HG03571 (cell line): Measurements from ENCODE around the gene CEP78.

Source experiments
- ATAC-seq: cut with Tn5 transposase; IDR thresholded peaks from one replicate; pipeline ENCODE4 v1.9.1; 2021; ENCODE audit not compliant: unreplicated experiment

The CEP78 gene

DNA sequence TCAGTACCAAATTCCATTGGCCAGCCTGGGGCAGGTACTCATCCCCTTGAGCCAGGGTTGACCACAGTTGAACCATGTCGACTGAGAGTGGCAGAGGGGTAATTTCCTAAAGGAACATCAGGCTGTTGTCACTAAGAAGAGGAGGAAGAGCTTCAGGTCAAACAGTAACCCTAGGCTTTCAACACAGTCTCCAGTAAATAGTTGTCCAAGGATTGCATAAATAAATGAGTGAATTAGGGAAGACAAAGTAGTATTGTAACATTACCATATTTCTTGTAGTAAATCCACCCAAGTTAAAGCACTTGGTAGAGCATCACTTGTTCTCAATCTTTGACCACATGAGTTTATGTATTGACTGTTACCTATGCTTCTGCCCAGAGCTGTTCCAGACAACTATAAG lies 68.5 kb downstream of the CEP78 start:
- no peak for ATAC-seq

DNA sequence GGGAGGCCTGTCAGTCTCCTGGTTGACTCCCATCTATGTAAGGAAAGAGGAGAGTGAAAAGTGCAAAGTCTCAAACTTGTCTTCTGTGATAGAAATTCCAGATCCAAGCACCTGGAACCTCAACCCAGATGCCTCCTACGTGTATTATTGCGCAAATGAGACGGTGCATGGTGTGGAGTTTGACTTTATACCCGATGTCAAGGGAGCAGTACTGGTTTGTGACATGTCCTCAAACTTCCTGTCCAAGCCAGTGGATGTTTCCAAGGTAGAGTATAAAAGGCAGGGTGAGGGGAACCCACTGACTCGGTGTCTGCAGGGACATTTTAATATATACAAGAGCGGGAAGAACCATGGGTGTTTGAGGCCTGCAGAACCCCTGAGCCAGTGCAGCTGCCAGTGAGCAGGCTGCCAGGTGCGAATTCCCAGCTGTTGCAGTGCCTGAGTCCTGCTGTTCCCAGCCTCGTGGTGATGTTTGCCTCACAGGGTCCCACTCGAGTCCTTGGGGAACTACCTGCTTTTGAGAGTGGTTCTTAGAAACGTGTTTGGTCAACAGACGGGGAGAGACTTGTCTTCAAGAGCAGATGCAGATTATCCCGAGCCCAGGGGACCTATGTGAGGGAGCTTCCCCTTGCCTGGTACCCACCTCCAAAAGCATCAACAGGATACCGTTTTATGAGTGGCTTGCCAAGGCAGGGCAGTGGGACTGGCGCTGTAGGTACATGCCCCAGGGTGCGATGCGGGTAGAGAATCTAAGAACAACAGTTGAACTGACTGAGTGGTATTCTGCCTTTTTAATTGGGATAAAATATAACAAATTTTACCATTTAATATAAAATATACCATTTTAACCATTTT lies 70.6 kb downstream of the CEP78 start:
- no peak for ATAC-seq

DNA sequence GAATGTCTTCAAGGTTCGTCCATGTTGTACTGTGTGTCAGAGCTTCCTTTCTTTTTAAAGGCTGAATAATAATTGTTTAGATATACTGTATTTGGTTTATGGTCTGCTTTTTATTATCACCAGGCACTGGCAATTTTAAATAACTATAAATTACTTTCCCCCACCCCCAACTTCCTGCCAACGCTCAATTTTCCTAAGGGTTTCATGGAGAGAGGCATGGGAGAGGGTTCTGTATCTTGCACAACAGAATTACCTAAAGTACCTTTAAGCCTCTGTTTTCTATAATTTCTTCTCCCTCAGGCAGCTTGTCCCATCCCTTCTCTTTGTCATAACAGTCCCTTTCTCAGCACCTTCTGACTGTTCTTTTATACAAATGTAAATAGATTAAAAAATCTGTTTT lies 71.5 kb downstream of the CEP78 start:
- no peak for ATAC-seq

DNA sequence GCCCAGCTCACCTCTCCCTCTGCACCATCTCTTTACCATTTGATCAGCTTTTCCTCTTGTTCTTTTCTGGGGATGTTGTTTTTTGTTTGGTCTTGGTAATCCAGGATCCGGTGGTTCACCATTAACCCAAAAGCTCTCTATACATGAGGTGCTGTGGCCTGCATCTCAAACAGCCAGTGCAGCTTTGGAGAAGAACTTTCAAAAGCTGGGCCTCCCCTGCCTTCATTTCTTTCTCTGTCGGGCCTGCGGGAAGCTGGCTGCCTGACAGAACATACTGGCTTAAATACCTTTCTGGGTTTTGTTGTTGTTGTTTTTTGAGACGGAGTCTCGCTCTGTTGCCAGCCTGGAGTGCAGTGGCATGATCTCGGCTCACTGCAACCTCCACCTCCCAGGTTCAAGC lies 73.2 kb downstream of the CEP78 start:
- ATAC-seq, result no peak

DNA sequence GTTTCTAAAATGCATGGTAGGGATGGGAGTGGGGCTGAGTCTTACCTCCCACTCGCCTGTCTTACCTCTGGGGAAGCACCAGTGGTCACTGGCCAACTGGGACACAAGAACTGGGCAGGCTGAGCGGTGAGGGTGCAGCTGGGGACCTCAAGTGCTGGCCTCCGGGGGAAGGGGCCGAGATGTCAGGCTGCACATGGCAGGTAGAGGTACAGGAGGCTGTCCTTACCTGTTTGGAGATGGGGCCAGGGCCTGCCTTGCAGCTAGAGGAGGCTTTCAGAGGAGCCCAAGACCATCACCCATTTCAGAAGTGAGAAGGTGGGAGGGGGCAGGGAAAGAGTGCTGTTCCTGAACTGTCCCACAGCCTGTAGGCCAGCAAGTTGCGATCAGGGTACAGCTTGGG lies 75.2 kb downstream of the CEP78 start:
- ATAC-seq, result no peak

DNA sequence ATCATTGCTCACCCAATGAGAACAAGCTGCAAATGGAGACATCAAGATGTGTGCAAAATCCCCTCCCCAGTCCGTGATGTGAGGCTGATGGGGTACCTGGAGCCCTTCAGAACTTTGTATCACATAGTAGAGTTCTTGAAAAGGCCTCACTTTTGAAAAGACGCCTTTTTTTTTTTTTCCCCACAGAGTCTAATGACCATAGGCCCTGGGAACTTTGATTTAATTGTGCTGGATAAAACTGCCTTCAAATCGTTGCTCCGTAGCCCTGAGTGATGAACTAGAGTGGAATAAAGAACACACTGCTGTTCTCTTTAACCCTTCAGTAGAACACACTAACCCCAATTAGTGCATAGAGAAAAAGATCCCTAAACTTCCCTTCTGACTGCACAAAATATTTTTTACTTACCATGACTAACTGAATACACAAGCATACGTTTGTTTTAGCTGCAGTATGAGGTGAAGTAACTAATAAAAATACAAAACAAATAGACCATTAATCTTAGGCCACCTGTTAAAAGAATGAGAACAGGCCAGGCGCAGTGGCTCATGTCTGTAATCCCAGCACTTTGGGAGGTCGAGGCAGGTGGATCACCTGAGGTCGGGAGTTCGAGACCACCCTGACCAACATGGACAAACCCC lies 76.1 kb downstream of the CEP78 start:
- ATAC-seq, result no peak

DNA sequence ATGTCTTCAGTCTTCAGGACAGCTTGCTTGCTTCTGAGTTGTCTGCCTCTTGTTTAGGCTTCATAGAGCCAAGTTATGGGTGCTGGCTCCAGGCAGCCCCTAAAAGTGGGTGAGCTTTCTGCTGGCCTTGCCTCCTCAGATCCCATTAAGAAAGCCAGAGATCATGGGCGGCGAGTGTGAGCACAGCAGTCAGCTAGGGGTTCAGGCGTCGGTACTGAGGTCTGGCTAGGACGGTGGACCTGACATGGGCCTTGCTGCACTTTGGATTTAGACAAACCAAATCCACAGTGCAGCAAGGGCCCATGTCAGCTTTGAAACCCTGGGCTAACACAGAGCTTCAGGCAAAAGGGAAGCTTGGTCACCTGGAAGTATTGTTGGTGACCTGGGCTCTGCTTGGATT lies 78.7 kb downstream of the CEP78 start:
- no peak for ATAC-seq

DNA sequence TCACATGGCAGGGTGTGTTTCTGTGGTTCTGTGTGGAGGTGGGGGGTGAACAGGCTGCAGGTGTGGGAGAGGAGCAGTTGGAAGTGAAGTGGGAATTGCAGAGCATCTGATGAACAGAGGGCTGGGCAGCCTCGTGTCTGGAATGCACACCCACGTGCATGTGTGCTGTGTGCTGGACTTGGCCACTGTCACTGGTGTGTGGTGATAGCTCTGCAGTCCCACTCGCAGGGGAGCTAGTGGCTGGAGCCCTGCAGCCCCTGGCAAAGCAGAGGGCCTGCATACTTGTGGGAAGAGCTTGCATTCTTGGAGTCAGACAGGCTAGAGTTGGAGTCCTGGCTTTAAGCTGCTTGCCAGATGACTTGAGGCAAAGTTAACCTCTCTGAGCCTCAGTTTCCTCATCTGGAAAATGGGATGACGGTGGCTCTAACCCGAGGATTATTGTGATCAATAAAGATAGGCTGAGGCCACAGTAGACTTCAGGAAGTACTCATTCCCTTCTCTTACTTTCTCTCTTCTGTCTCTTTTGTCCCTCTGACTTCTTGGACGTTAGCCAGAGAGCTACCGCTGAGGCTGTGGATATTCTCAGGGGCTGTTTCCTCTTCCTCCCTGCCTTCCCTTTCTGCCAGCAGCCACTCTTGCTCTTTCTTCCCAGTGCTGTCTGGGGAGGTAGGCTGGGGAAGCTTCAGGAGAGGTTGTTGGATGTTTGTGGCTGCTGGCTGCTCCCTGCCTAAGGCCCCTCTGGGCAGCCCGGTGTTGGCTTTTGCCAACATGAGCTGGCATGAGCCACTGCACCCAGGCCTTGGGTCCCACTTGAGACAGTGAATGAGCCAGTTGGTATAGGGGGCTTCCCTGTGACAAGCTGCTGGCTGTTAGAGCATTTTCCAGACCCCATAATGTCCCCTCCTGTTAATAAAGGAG lies 79.3 kb downstream of the CEP78 start:
- no peak for ATAC-seq

DNA sequence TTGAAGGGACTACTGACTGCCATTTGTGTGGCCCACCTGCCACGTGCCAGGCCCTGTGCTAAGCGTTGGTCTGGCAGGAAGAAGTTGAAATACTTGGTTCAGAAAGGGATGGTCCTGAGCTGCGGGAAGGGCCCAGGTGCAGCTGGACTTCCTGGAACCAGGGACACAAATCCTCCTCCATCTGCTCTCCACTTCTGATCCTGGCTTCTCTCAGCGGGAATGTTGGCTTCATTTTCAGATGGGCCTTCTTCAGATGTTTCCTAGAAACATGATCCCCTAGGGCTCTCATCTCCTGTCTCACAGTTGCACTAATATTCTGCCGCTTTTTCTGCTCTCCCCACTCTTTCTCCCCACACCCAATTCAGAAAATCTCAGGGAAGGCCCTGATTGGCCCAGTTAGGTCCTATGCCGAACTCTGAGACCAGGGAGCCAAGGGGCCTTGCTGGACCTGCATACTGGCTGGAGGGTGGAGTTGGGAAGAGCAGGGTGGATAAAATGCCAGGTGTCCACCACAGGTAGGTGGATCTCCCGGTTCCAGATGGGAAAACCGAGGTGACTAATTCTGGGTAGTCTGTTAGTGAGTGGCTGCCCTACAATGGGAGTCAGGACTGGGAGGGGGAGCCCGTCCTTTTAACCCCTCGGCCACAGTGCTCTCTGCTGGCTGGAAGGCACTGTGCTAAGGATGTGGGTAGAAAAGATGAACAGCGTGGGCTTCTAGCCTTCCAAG lies 80.5 kb downstream of the CEP78 start:
- ATAC-seq, result no peak

DNA sequence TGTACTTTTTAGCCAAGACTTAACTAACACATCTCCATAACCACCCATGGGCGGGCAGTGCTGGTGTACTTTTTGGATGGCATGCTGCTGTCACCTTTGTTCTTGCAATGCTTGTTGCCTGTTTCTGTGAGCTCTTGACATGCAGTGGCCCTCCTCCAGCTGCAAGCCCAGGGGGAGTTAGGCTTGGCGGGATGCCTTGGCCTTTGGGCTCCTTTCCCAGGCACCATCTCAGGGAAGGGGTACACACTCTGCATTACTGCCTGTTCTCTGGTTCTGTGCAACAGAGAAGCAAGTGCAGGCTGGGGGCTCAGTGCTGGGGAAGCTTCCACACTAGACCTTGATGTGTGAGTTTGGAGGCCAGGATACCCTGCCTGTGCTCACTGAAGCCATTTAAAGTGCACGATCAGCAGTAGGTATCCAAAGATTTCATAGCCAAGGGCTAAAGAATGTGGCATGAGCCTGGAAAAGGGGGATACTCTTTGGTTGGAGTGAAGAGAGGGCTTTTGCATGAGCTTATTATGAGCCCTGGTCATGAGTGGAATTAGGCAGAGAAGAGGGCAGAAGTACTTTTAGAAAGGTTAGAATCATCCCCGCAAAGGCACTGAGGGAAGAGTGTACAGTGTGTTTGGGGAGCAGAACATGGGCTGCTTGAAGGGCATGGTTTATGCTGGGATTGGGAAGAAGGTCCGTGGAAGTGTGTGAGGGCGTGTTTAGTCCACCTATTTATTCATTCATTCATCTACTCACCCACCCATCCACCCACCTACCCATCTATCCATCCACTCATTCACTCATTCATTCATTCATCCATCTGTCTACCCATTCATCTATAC lies 83.5 kb downstream of the CEP78 start:
- no peak for ATAC-seq

DNA sequence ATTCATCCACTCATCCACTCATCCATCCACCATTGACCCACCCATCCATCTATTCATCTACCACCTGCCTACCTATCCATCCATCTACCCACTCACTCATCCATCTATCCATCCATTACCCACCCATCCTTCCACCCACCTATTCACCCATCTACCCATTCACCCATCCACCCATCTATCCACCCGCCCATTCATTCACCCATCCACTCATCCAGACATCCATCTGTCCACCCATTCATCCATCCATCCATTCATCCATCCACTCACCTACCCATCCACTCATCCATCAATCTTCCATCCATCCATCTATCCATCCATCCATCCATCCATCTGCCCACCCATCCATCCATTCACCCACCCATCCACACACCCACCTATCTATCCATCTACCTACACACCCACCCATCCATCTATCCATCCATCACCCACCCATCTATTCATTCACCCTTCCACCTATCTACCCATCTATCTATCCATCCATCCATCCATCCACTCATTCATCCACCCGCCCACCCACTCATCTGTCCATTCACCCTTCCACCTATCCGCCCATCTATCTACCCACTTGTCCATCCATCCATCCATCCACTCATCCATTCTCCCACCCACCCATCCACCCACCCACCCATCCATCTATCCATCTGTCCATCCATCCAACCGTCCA lies 84.3 kb downstream of the CEP78 start:
- no peak for ATAC-seq

DNA sequence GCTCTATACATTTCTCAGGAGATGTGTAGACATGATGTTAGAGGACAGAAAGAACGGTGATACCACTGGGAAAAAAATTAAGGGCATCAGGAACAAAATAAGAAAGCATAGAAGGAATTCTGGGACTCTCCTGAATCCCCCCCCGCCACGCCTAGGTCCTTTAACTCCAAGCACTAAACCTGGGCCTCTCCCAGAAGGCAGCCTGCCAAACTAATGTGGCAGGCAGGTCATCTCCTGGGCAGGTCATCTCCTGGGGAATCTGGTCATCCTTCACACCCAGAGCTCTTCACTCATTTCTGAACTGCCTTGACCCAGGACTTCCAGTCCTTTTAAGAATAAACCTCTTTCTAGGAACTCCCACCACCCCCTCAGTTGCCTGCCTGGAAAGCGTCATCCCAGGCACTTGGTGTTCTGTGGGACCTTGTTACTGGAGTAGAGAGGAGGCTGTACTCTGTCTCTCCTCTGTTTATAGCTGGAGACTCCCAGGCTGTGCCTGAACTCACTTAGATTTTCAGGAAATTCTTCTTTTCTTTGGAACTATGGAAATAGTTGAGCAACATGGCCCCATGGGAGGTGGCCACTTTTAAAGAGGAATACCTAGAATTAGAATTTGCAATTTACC lies 85.1 kb downstream of the CEP78 start:
- no peak for ATAC-seq

DNA sequence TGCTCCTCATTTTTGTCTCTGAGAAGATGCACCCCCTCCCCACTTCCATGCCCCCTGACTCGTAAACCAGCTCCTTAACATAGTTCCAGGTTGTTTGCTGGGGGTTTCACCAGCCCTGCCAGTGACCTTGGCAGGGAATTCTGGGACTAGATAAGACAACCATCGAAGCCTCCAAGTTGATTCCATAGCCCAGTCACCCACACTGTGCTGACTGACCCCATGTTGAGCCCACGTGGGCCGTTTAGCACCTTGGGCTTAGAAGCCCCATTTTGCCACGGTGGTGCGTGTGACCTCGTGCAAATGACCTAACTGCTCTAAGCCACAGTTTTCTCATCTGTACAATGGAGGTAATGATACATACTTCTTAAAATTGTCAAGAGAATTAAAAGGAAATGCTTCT lies 85.6 kb downstream of the CEP78 start:
- ATAC-seq, result no peak

DNA sequence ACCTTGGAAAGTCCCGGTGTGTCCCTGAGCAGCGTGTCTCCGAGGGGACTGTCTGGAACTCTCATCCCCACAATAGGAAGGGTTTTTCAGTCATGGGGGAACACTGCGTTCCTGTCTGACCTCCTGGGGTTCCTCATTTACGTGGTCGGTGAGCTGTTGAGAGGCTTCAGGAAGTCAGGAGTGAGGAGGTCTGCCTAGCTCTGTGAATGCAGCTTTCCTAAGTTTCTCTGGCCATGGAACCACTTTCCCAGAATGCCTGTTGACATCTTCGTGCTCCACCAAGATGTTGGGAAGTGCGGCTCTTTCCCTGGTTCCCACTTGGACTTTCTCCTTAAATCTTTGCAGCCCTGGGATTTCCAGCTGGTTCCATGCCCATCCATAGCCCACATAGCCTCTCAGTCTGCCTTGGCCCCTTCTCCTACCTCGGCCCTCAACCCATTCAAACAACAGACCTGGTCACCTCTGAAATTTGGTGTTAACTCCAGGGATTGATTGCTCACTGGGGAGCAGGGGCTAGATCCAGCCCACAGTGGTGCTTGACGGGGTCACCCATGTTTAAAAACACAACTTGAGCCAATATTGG lies 88.3 kb downstream of the CEP78 start:
- no peak for ATAC-seq

DNA sequence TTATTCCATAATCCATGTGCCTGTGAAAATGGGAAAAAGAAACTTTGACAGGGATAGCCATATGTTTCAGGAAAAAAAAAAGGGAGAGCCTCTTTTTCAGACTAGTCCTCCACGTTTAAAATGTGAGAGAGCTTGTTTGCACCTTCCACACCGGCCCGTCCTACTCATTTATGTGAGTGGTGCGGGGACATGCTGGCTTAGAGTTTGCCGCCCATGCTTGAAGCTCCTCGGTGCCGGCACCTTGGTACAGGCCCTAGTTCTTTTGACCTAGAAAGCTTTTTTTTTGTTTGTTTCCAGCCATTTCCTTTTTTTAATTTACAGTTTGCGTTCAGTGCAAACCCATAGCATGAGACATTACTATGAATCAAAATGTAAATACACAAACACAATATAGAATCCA lies 88.8 kb downstream of the CEP78 start:
- ATAC-seq, result no peak

DNA sequence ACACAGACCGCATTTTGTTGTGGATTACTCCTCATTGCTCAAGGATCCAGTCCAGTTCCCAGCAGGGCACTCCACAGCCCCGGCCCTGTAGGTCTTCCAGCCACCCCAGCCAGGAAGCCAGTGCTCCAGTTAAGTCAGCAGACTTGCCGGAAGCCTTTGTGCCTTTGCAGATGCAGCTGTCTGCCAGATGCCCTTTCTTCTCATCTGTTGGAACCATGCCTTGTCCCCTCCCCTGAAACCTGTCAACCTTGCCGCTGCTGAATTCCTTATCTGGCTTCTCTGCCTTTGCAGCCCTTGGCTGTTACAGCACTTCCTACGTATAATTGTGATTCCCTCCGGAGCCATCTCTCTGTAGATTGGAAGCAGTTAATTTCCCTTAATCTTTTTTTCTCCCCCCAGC lies 89.5 kb downstream of the CEP78 start:
- ATAC-seq, result no peak

DNA sequence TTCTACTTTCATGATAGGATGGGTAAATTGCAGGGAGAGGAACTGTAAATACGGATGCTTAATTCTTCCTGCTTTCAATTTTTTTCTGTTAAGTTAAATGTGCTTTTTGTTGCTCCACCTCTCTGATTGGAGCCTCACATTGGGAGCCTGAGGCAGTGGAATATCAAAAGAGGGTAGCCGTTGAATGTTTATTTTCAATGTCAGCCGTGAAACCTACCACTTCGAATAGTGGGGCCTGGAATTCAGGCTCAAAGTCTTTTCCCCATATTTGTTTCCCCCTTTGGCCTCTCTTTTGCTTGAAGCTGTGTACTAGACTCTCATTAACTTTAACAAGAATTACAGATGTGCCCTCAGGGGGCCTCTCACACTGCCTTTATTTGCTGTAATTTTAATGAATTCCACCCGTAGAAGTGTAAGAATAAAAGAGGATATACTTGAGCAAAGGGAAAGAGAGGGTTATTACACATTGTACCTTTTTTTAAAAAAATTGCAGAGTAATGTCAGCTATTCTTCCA lies 90.0 kb downstream of the CEP78 start:
- no peak for ATAC-seq

DNA sequence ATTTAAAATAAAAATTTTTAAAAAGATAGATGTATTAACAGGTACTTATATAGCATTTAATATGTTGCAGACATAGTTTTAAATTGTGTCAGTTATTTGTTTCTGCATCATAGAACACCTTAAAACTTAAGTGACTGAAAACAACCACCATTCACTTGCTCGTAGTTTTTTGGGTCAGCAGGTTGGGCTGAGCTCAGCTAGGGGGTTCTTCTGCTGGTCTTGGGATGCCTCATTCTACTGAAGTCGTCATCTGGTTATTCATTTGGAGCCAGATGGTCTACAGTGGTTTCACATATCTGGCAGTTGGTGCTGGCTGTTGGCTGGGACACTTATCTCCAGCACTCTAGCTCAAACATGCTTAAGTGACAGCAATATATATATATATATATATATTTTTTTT lies 90.7 kb downstream of the CEP78 start:
- ATAC-seq, result no peak
